K562 (cell line): ENCODE data around the gene ADAM33. TPM values are rescaled to one million over a fixed set of nuclear protein-coding genes. Genes with fewer than 3 reads are reported as not detected.

ENCODE experiments used
- ATAC-seq: fragments of 200-7000 bp; cut with Tn5 transposase; 3 replicates; pipeline ENCODE4 v1.9.1; 2020; ENCODE audit warnings: moderate library complexity
- BruUV-seq: library from RNA; stranded (reverse); fragments of 400-500 nt; replicated peaks from 2 replicates; lab custom pipeline; 2021; lab: Mats Ljungman, UMichigan
- CTCF ChIA-PET: fragments of 300-600 bp; formaldehyde crosslinking; extraction: SDS; loops from one replicate; lab custom pipeline; 2021; ENCODE audit warnings: low intra/inter-chr PET ratio; lab: Yijun Ruan, JAX
- POLR2A ChIA-PET: fragments of 300-600, 350-650 bp; sonication (Branson Sonifier 250); formaldehyde crosslinking; extraction: SDS; loops from one replicate; lab custom pipeline; 2021; ENCODE audit warnings: antibody characterized with exemption, inconsistent platforms; lab: Yijun Ruan, JAX
- DNase-seq, 4 experiments: peaks; one replicate each; pipeline versions ENCODE4 v3.0.0 to v3.0.0-alpha.2; 2011 to 2018; ENCODE audit warnings: low spot score in 3 of 4, mixed read lengths in 3 of 4; ENCODE audit errors: extremely low read depth in 1 of 4
- FAIRE-seq: peaks from 2 replicates; lab custom pipeline; 2011; peaks lifted over from hg19 to GRCh38; lab: Jason Lieb, UNC
- H2AFZ ChIP-seq: 2 replicates; pipeline ENCODE4 v1.6.0; 2011; ENCODE audit warnings: low read depth, low read length, control low read depth, inconsistent platforms
- H3K27ac ChIP-seq: fragments of 200-600 bp; 3 replicates; pipeline ENCODE4 v1.8.0; 2011; ENCODE audit warnings: low read depth, mild to moderate bottlenecking, control low read depth, inconsistent platforms, low read length, moderate library complexity, mixed read lengths; ENCODE audit errors: extremely low read depth
- H3K27me3 ChIP-seq, 2 experiments: fragments of 300-600 bp in 1 of 2; 2 replicates in 1 of 2; 3 replicates in 1 of 2; pipeline versions ENCODE4 v1.6.0 to v1.8.0; 2011; ENCODE audit warnings: inconsistent platforms in 2 of 2, low read length in 2 of 2, mild to moderate bottlenecking in 1 of 2, mixed read lengths in 1 of 2, moderate library complexity in 1 of 2; ENCODE audit not compliant: control insufficient read depth in 2 of 2, insufficient read depth in 2 of 2
- H3K36me3 ChIP-seq: fragments of 300-600 bp; 3 replicates; pipeline ENCODE4 v1.8.0; 2011; ENCODE audit warnings: mild to moderate bottlenecking, low read length, inconsistent platforms; ENCODE audit not compliant: control insufficient read depth, insufficient read depth
- H3K4me1 ChIP-seq, 2 experiments: fragments of 200-600 bp in 1 of 2; replicated peaks in 1 of 2; 2 replicates in 1 of 2; 3 replicates in 1 of 2; pipeline versions ENCODE4 v1.5.1 to v1.8.0; 2011; ENCODE audit warnings: inconsistent platforms in 2 of 2, low read length in 2 of 2, mild to moderate bottlenecking in 1 of 2, mixed read lengths in 1 of 2, moderate library complexity in 1 of 2; ENCODE audit not compliant: control insufficient read depth in 2 of 2, insufficient read depth in 2 of 2
- H3K4me2 ChIP-seq: 2 replicates; pipeline ENCODE4 v1.6.1; 2011; ENCODE audit warnings: low read length, control low read depth, inconsistent platforms, mixed read lengths; ENCODE audit not compliant: insufficient read depth
- H3K4me3 ChIP-seq: fragments of 200-600 bp; sonication (generic), shearing (Covaris generic); 2 replicates; pipeline ENCODE4 v1.5.1; 2016; ENCODE audit warnings: control low read depth, inconsistent platforms
- H3K79me2 ChIP-seq: fragments of 200-600 bp; 3 replicates; pipeline ENCODE4 v1.8.0; 2011; ENCODE audit warnings: low read length, inconsistent platforms; ENCODE audit not compliant: control insufficient read depth, insufficient read depth
- H3K9ac ChIP-seq, 2 experiments: 2 replicates each; pipeline versions ENCODE4 v1.6.0 to v1.6.1; 2011; ENCODE audit warnings: low read depth in 2 of 2, low read length in 2 of 2, control low read depth in 1 of 2, inconsistent platforms in 1 of 2, mild to moderate bottlenecking in 1 of 2, mixed read lengths in 1 of 2; ENCODE audit not compliant: insufficient read depth in 1 of 2
- H3K9me1 ChIP-seq: one replicate; pipeline ENCODE4 v1.6.0; 2011; ENCODE audit warnings: inconsistent platforms, mild to moderate bottlenecking, low read length, moderate library complexity; ENCODE audit not compliant: control insufficient read depth, insufficient read depth
- H3K9me3 ChIP-seq: replicated peaks from 2 replicates; pipeline ENCODE4 v1.5.1; 2011; ENCODE audit warnings: low read depth, low read length, inconsistent platforms; ENCODE audit not compliant: control insufficient read depth, insufficient read depth
- H4K20me1 ChIP-seq: replicated peaks from 2 replicates; pipeline ENCODE4 v1.6.1; 2011; ENCODE audit warnings: low read length, inconsistent platforms, mixed read lengths; ENCODE audit not compliant: control insufficient read depth, insufficient read depth
- CBX5 ChIP-seq: IDR thresholded peaks from 2 replicates; pipeline ENCODE4 v1.6.1; 2014; ENCODE audit warnings: low read depth, borderline replicate concordance
- CBX8 ChIP-seq: fragments of 200-600 bp; sonication (generic); IDR thresholded peaks from 2 replicates; pipeline ENCODE4 v1.6.1; 2012; ENCODE audit warnings: borderline replicate concordance, mixed run types, low read depth, mild to moderate bottlenecking, moderate library complexity, mixed read lengths, low read length, control low read depth, inconsistent platforms; ENCODE audit not compliant: poor library complexity, severe bottlenecking; ENCODE audit errors: extremely low read depth
- CXXC5 ChIP-seq: fragments of 250-450 bp; sonication (Bioruptor Pico); IDR thresholded peaks from 2 replicates; pipeline ENCODE4 v1.8.0; 2022; ENCODE audit warnings: inconsistent platforms, mild to moderate bottlenecking, moderate library complexity
- NFE2L1 ChIP-seq: fragments of 450-650 bp; IDR thresholded peaks from 2 replicates; pipeline ENCODE4 v1.6.1; 2016; ENCODE audit warnings: missing genetic modification characterization, low read depth, mild to moderate bottlenecking, missing compliant biosample characterization, moderate library complexity, borderline replicate concordance
- RBM39 ChIP-seq: fragments of 200-400 bp; formaldehyde crosslinking; optimal IDR thresholded peaks from 2 replicates; pipeline ENCODE3; 2018; ENCODE audit warnings: low read depth, low read length
- U2AF1 ChIP-seq: fragments of 200-400 bp; formaldehyde crosslinking; optimal IDR thresholded peaks from 2 replicates; pipeline ENCODE3; 2017; ENCODE audit warnings: mild to moderate bottlenecking, low read depth, low read length, moderate library complexity
- ZBTB17 ChIP-seq: fragments of 450-650 bp; formaldehyde crosslinking; IDR thresholded peaks from 2 replicates; pipeline ENCODE4 v1.4.0; 2020; ENCODE audit warnings: mild to moderate bottlenecking
- WGBS: fragments of 100-300 bp; shearing (Covaris generic); methylation state at CpG from one replicate; pipeline ENCODE4 v1.1.6; 2016; ENCODE audit warnings: low coverage, mixed read lengths; ENCODE audit not compliant: insufficient coverage; ENCODE audit errors: missing lambda C conversion rate; 5-methylcytosine and 5-hydroxymethylcytosine counted together
- in situ Hi-C: fragments of 300-500 bp; cut with MboI; formaldehyde crosslinking; loops from 4 replicates; pipeline ENCODE4 v1.15.0; 2018; ENCODE audit warnings: inconsistent platforms, mixed read lengths
- intact Hi-C: fragments of 100-400 bp; cut with micrococcal nuclease; formaldehyde crosslinking; loops from 2 replicates; pipeline ENCODE4 v1.14.2; 2022
- polyA plus RNA-seq, 8 experiments: library from polyadenylated mRNA; depleted of rRNA in 4 of 8; stranded (reverse) in 5 of 8; unstranded in 3 of 8; fragments of >200 nt; fragmentation: Nextera tagmentation in 2 of 8; fragmentation: Illumina TruSeq in 1 of 8; extraction: Ambion mirVana in 2 of 8; extraction: Trizol in 1 of 8; gene quantifications; 2 replicates each; pipeline versions ENCODE4 v1.2.1 to v1.2.3, GENCODE V29; 2011 to 2014; ENCODE audit warnings: inconsistent platforms in 1 of 8, missing spikeins in 1 of 8
- total RNA-seq, 7 experiments: library from RNA; depleted of rRNA in 6 of 7; stranded (reverse); fragments of >200 nt in 6 of 7; fragmentation: Illumina TruSeq in 2 of 7; extraction: Trizol in 2 of 7; gene quantifications; 2 replicates each; pipeline versions ENCODE4 v1.2.1 to v1.2.3, GENCODE V29; 2011 to 2021; ENCODE audit warnings: low replicate concordance in 1 of 7
- TF ChIP-seq, protein P1 (sequence below): sonication (generic); formaldehyde crosslinking; IDR thresholded peaks from 2 replicates; pipeline ENCODE4 v1.8.0; 2022; ENCODE audit warnings: mild to moderate bottlenecking, missing genetic modification reagents

The ADAM33 gene
- total and polyA plus RNA-seq, 9 of the 15 experiments (the other 6 are each of a cell fraction or from before 2014, with no cell fraction given) = not detected

DNA sequence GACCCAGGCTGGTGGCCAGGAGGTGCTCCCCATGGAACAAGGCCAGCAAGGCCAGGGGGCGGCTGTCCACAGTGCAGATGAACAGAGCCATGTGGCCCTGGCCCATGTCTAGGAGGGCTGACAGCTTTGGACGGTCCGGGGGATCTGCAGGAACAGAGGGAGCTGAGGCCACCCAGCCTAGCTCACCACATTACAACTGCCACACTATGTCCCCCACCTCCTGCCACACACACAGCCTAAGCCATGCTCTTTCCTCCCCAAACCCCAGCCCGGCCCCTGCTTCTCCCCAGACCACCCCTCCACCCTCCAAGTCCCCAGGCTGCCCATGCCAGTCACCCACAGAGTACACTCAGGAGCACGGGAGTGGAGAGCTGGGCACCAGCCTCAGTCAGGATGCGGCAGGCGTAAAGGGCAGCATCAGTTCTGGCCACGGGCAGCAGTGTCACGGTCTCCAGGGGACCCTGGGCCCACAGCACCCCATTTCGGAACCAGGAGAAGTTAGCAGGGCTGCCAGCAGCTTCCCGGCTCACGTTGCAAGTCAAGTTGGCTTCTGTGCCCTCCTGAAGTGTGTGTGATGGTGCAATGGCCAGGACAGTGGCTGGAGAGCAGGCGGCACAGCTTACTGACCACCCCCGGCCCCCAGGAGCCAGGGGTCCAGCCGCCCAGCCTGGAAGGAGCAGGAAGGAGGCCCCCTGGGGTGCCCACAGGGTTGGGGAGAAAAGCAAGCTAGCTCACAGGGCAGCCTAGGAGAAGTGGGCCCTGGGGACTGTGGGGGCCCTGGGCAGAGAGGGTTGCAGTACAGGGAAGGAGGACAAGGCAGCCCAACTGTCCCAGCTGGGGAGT, 15.2 kb upstream of the ADAM33 start:
- ATAC-seq = no peak
- Histone ChIP-seq H3K9me1 (no peaks in the 10 kb centered on the region), H3K4me1 (peaks cover 0 to 28% of the 10 kb centered on the region in 2 experiments; a peak in 2 of 5 replicates), H3K27ac (no peak overlapping the region), H3K9ac (no peak overlapping the region), H3K4me2 (no peak overlapping the region), H4K20me1 (no peaks in the 10 kb centered on the region), H3K79me2 (no peaks in the 10 kb centered on the region), H3K9me3 (no peaks in the 10 kb centered on the region), H3K4me3 (no peak overlapping the region), H3K36me3 (no peaks in the 10 kb centered on the region), H2AFZ (no peak overlapping the region), H3K27me3 (peaks cover 0 to 34% of the 10 kb centered on the region in 2 experiments; a peak in 3 of 5 replicates)
- ChIA-PET CTCF (no interaction called here), POLR2A (interaction anchor here (0.6 to 1.3 kb wide), 4 partner anchors 10 to 267 kb away, joined by 3 to 4 read pairs (median 3); no protein-coding TSS in a partner anchor)
- 31% methylated on average over 12 of the region's 15 CpGs for WGBS
- FAIRE-seq = no peak
- intact Hi-C loops (no loop called here), in situ Hi-C loops (no loop called here)
- no peak for DNase-seq
- BruUV-seq = no TSS peak
- no peak for TF ChIP-seq CXXC5 (CRISPR knock-in tag)
- TF ChIP-seq CBX8 = no peak
- TF ChIP-seq, protein P1, sequence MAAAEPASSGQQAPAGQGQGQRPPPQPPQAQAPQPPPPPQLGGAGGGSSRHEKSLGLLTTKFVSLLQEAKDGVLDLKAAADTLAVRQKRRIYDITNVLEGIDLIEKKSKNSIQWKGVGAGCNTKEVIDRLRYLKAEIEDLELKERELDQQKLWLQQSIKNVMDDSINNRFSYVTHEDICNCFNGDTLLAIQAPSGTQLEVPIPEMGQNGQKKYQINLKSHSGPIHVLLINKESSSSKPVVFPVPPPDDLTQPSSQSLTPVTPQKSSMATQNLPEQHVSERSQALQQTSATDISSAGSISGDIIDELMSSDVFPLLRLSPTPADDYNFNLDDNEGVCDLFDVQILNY (CRISPR knock-in tag) = no peak
- TF ChIP-seq U2AF1 = no peak
- no peak for TF ChIP-seq RBM39
- no peak for TF ChIP-seq NFE2L1
- TF ChIP-seq ZBTB17 (CRISPR knock-in tag) = no peak
- TF ChIP-seq CBX5 = no peak
